Upper lobe of right lung (tissue), 1 donor: ENCODE data around the gene TMSB10. TPM values are rescaled to one million over a fixed set of nuclear protein-coding genes. Genes with fewer than 3 reads are reported as not detected.

Experiments used
- ATAC-seq: fragments of 200-7000 bp; cut with Tn5 transposase; one replicate; pipeline ENCODE4 v1.9.1; 2020; ENCODE audit warnings: mild to moderate bottlenecking, moderate library complexity
- DNase-seq: peaks from one replicate; pipeline ENCODE4 v3.0.0-alpha.2; 2020
- H3K27ac ChIP-seq: fragments of 200-600 bp; one replicate; pipeline ENCODE4 v1.8.0; 2022
- H3K27me3 ChIP-seq: fragments of 200-600 bp; one replicate; pipeline ENCODE4 v1.8.0; 2022; ENCODE audit warnings: mild to moderate bottlenecking
- H3K36me3 ChIP-seq: fragments of 200-600 bp; one replicate; pipeline ENCODE4 v1.8.0; 2022
- H3K4me1 ChIP-seq: fragments of 200-600 bp; one replicate; pipeline ENCODE4 v1.8.0; 2022
- H3K4me3 ChIP-seq: fragments of 200-600 bp; one replicate; pipeline ENCODE4 v1.8.0; 2022; ENCODE audit warnings: mild to moderate bottlenecking
- H3K9me3 ChIP-seq: fragments of 200-600 bp; one replicate; pipeline ENCODE4 v1.8.0; 2022
- CTCF ChIP-seq: fragments of 200-600 bp; IDR thresholded peaks from one replicate; pipeline ENCODE4 v1.8.0; 2022; ENCODE audit warnings: antibody characterized with exemption
- intact Hi-C: fragments of 100-400 bp; cut with DNase I; formaldehyde crosslinking; loops from one replicate; pipeline ENCODE4 v1.11.0; 2022
- long read RNA-seq: library from polyadenylated mRNA; unstranded; transcript quantifications from one replicate; pipeline ENCODE4 v2.0.0, GENCODE V29; 2021
- total RNA-seq: library from RNA; stranded (reverse); fragmentation: NEBNext Ultra II Directional; extraction: Animal tissue kit (Norgen Biotek cat#: 25700); gene quantifications from one replicate; pipeline ENCODE4 v1.2.1, GENCODE V29; 2021
- donor health status: DM: no; HTN: yes; CAD: no; lungs with severe emphysema.

TMSB10 gene
- 1,558 TPM for total RNA-seq
- long read RNA-seq, transcript TMSB10-201 (3 exons, 496 nt): major isoform, 542 of 581 reads
- long read RNA-seq, partial matches to known transcripts: 28 of 581 reads
- long read RNA-seq, other reads (novel, unspliced or antisense): 11 of 581 reads

DNA sequence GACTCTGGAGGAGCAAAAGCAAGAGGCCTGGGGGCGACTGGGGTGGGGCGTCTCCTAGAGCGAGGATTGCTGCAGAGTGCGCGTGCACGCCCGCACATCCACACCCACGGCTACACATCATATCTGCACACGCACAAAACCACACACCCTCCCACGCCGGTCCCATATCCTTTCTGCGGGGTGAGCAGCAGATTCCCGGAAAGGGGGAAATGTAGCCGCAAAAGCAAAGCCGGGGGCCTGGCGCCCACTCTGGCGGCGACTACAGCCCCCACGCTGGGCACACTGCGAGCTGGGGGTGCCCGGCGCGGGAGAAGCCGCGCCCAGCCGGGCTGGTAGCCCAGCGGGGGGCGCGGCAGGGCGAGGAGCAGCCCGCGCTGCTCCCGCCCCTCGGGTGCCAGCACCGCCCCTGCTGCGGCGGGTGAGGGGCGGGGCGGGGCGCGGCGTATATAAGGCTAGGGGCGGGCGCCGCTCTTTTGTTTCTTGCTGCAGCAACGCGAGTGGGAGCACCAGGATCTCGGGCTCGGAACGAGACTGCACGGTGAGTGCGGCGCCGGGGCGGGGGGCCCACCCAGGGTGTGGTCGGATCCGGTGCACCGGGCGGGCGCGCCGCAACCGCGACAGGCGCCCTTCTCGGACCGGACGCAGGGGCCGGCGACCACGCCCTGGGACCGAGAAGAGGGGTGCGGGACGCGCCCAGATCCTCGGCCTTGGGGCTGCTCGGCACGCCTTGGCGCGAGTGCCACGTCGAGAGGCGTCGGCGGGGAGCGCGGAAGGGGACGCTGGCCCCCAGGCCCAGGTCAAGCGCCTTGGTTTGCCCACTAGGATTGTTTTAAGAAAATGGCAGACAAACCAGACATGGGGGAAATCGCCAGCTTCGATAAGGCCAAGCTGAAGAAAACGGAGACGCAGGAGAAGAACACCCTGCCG lies at the start of gene TMSB10:
Gene TMSB10 (plus strand): TSS at position 476 of the 927 bp plus-strand sequence.
- peak within 1 kb of the TSS; percentile 99 for H3K27ac ChIP-seq
- H3K4me3 ChIP-seq: peak within 1 kb of the TSS; percentile 92
- DNase-seq (peak; percentile 94), ATAC-seq (peak; percentile 91)
- peak; percentile 17 for TF ChIP-seq CTCF
- intact Hi-C loops: no loop called here
- H3K36me3 ChIP-seq: no peaks in the 10 kb centered on the region
- peaks cover 6% of the 10 kb centered on the region for H3K4me1 ChIP-seq
- no peaks in the 10 kb centered on the region for H3K27me3 ChIP-seq
- H3K9me3 ChIP-seq: no peaks in the 10 kb centered on the region

DNA sequence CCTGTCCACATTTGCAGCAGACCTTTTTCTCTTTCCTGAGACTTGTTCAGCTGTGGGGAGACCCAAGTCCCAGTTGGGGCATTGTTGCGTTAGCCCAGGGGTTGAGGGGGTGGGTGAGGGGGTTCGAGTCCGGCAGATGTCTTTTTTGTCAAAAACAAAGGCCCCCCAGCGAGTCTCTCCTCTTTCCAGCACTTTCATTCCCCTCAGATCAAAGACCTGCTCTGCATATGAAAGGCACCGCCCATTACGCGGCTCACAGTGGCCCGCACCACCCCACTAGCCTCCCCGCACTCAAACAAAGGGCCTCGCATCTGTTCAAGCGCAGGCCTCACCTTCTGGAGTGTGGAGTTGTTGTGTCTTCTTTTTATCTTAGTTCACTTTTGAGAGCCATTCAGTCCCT lies 49.7 kb upstream of the TMSB10 start:
- ATAC-seq (no peak), DNase-seq (no peak)
- Histone ChIP-seq H3K36me3 (no peaks in the 10 kb centered on the region), H3K4me1 (no peaks in the 10 kb centered on the region), H3K27me3 (no peaks in the 10 kb centered on the region), H3K9me3 (no peaks in the 10 kb centered on the region), H3K27ac (no peak overlapping the region), H3K4me3 (no peak overlapping the region)
- no peak for TF ChIP-seq CTCF
- intact Hi-C loops: no loop called here

GRCh38 chr2:84856787-84857186 lies 48.7 kb upstream of the TMSB10 start:
- Histone ChIP-seq H3K36me3 (no peaks in the 10 kb centered on the region), H3K27ac (no peak overlapping the region), H3K27me3 (no peaks in the 10 kb centered on the region), H3K4me1 (no peaks in the 10 kb centered on the region), H3K9me3 (no peaks in the 10 kb centered on the region), H3K4me3 (no peak overlapping the region)
- ATAC-seq: peak; percentile 40
- no peak for DNase-seq
- intact Hi-C loops: no loop called here
- no peak for TF ChIP-seq CTCF

DNA sequence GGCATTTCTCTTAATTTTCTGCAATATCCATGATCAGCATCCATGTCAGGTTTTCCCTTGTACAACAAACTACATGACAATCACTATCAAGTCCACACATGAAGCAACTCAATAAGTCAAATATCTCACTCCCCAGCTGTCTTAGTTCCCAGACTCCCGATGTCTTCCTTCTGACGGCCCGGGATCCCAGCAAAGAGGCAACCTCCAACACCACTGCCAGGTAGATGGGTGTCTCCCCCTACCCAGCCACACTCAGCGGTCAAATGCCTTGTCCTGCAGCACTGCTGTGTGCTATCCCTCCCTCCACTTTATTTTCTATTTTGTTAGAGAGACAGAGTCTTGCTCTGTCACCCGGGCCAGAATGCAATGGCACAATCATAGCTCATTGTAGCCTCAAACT lies 47.9 kb upstream of the TMSB10 start:
- DNase-seq (no peak), ATAC-seq (no peak)
- intact Hi-C loops: no loop called here
- H3K36me3 ChIP-seq: no peaks in the 10 kb centered on the region
- no peaks in the 10 kb centered on the region for H3K9me3 ChIP-seq
- H3K4me1 ChIP-seq: no peaks in the 10 kb centered on the region
- no peak overlapping the region for H3K27ac ChIP-seq
- no peak overlapping the region for H3K4me3 ChIP-seq
- H3K27me3 ChIP-seq: no peaks in the 10 kb centered on the region
- TF ChIP-seq CTCF: no peak

- no peak for DNase-seq
- intact Hi-C loops: no loop called here
- H3K27me3 ChIP-seq: no peaks in the 10 kb centered on the region
- no peaks in the 10 kb centered on the region for H3K4me1 ChIP-seq
- no peak for ATAC-seq
- H3K9me3 ChIP-seq: no peaks in the 10 kb centered on the region
- no peak overlapping the region for H3K4me3 ChIP-seq
- H3K27ac ChIP-seq: no peak overlapping the region
- no peak for TF ChIP-seq CTCF
- no peaks in the 10 kb centered on the region for H3K36me3 ChIP-seq
Measured at GRCh38 chr2:84858123-84858522, 47.3 kb upstream of the TMSB10 start.
